ENCODE data around the gene XPO6. TPM values are rescaled to one million over a fixed set of nuclear protein-coding genes. Genes with fewer than 3 reads are reported as not detected.
A peak's percentile ranks its signal among the peaks of the same experiment; 100 is the strongest.

Gene XPO6
- polyA plus RNA-seq, 1 donor (not counting 4 experiments of a cell fraction or from before 2014, with no cell fraction given) = 127 TPM

- dilution Hi-C loops (cut with MboI; ENCODE audit: extremely low pct_ligation_motif_present, low sequenced_read_pairs) = no loop called here
- no peak overlapping the region for H3K9ac ChIP-seq (ENCODE audit: control insufficient read depth, extremely low read depth, insufficient read depth, low read length)
Measured at GRCh38 chr16:28091656-28092055, 120.1 kb downstream of the XPO6 start.

GRCh38 chr16:28090646-28091377, 121.0 kb downstream of the XPO6 start:
- DNase-seq (ENCODE audit: low read depth, low spot score) (no peak), FAIRE-seq (no peak)
- H3K27me3 ChIP-seq (ENCODE audit: control insufficient read depth, extremely low read depth, insufficient read depth, low read length) = no peaks in the 10 kb centered on the region
- no peak overlapping the region for H3K9ac ChIP-seq (ENCODE audit: control insufficient read depth, extremely low read depth, insufficient read depth, low read length)
- H3K27ac ChIP-seq (ENCODE audit: control insufficient read depth, insufficient read depth, low read length) = no peak overlapping the region
- peak in 2 of 3 experiments; percentile 12 to 16 for TF ChIP-seq CTCF (optimal IDR thresholded peaks at IDR 0.05 in 1 of 3, IDR thresholded peaks at IDR 0.05 in 1 of 3, conservative IDR thresholded peaks at IDR 0.05 in 1 of 3; ENCODE audit: extremely low read depth in 1 of 3, insufficient read depth in 2 of 3, low read length in 3 of 3)
- TF ChIP-seq EZH2 (IDR thresholded peaks at IDR 0.05; ENCODE audit: low read length) = no peak
- H3K4me3 ChIP-seq (ENCODE audit: control insufficient read depth in 2 of 3, extremely low read depth in 1 of 3, insufficient read depth in 2 of 3, low read depth in 1 of 3, low read length in 3 of 3) = no peak overlapping the region
- no peaks in the 10 kb centered on the region for H3K9me1 ChIP-seq (ENCODE audit: control insufficient read depth, extremely low read depth, insufficient read depth, low read length)
- H3K36me3 ChIP-seq (ENCODE audit: control insufficient read depth in 2 of 2, extremely low read depth in 1 of 2, insufficient read depth in 2 of 2, low read length in 2 of 2) = peaks cover 1 to 4% of the 10 kb centered on the region in 2 experiments
- no peaks in the 10 kb centered on the region for H4K20me1 ChIP-seq (ENCODE audit: control insufficient read depth, extremely low read depth, insufficient read depth, low read length)
- dilution Hi-C loops (cut with MboI; ENCODE audit: extremely low pct_ligation_motif_present, low sequenced_read_pairs) = no loop called here
- H3K4me1 ChIP-seq (ENCODE audit: control insufficient read depth, extremely low read depth, insufficient read depth, low read length) = peaks cover 10% of the 10 kb centered on the region
- H2AFZ ChIP-seq (ENCODE audit: control insufficient read depth, low read length) = no peak overlapping the region
- no peaks in the 10 kb centered on the region for H3K79me2 ChIP-seq (ENCODE audit: control insufficient read depth, insufficient read depth, low read length)
- no peak overlapping the region for H3K4me2 ChIP-seq (ENCODE audit: control insufficient read depth, extremely low read depth, insufficient read depth, low read depth, low read length)
- H3K9me3 ChIP-seq (ENCODE audit: control insufficient read depth, low read depth, low read length) = no peaks in the 10 kb centered on the region

More at GRCh38 chr16:28091656-28092055, 120.1 kb downstream of the XPO6 start:
- Histone ChIP-seq H3K9me3 (ENCODE audit: control insufficient read depth, low read depth, low read length) (no peaks in the 10 kb centered on the region), H2AFZ (ENCODE audit: control insufficient read depth, low read length) (no peak overlapping the region), H3K4me2 (ENCODE audit: control insufficient read depth, extremely low read depth, insufficient read depth, low read depth, low read length) (no peak overlapping the region), H3K27me3 (ENCODE audit: control insufficient read depth, extremely low read depth, insufficient read depth, low read length) (no peaks in the 10 kb centered on the region), H3K4me1 (ENCODE audit: control insufficient read depth, extremely low read depth, insufficient read depth, low read length) (peaks cover 10% of the 10 kb centered on the region), H4K20me1 (ENCODE audit: control insufficient read depth, extremely low read depth, insufficient read depth, low read length) (no peaks in the 10 kb centered on the region), H3K36me3 (ENCODE audit: control insufficient read depth in 2 of 2, extremely low read depth in 1 of 2, insufficient read depth in 2 of 2, low read length in 2 of 2) (peaks cover 3 to 4% of the 10 kb centered on the region in 2 experiments), H3K27ac (ENCODE audit: control insufficient read depth, insufficient read depth, low read length) (no peak overlapping the region), H3K9me1 (ENCODE audit: control insufficient read depth, extremely low read depth, insufficient read depth, low read length) (no peaks in the 10 kb centered on the region), H3K79me2 (ENCODE audit: control insufficient read depth, insufficient read depth, low read length) (no peaks in the 10 kb centered on the region), H3K4me3 (ENCODE audit: control insufficient read depth in 2 of 3, extremely low read depth in 1 of 3, insufficient read depth in 2 of 3, low read depth in 1 of 3, low read length in 3 of 3) (no peak overlapping the region)
- TF ChIP-seq CTCF (optimal IDR thresholded peaks at IDR 0.05 in 1 of 3, IDR thresholded peaks at IDR 0.05 in 1 of 3, conservative IDR thresholded peaks at IDR 0.05 in 1 of 3; ENCODE audit: extremely low read depth in 1 of 3, insufficient read depth in 2 of 3, low read length in 3 of 3) = no peak
- TF ChIP-seq EZH2 (IDR thresholded peaks at IDR 0.05; ENCODE audit: low read length) = no peak
- DNase-seq (ENCODE audit: low read depth, low spot score) (no peak), FAIRE-seq (no peak)
